SKM-1 (cell line): ENCODE measurements around the gene POU6F2.
"Not testable (repeated sequence)": the region's sequence is repeated elsewhere in the genome, so short reads cannot be mapped to it uniquely, and the experiment has no call there.

Experiments used
- DNase-seq: peaks from one replicate; lab custom pipeline; 2025; ENCODE audit not compliant: unreplicated experiment; lab: John Stamatoyannopoulos, UW

POU6F2 gene

DNA sequence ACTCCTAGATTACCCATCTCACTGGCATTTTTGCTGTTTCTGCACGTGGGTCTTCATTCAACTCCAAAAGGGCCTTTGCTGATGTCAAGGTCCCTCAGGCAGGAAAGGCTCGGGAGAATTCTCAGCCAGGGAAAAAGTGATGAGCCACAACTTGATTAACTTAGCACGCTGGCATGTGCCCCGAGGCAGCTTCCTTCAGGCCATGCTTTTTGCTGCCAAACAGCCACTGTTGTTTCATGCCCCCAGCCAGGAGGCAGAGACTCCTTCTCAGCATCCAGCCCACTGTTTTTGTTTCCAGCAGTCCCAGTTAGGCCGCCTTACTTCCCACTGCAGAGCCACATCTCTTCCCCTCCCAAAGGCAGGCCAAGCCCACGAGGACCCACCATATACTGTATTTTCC lies 322.0 kb downstream of the POU6F2 start:
- no peak for DNase-seq

- DNase-seq, result no peak
These were observed 322.6 kb downstream of the POU6F2 start for GRCh38 chr7:39300276-39300675.

GRCh38 chr7:39301543-39301942 lies 323.8 kb downstream of the POU6F2 start:
- no peak for DNase-seq

- DNase-seq, result no peak
These were observed 326.5 kb downstream of the POU6F2 start for GRCh38 chr7:39304178-39304577.

- DNase-seq, result no peak
These were observed 327.1 kb downstream of the POU6F2 start for GRCh38 chr7:39304668-39305405.

- DNase-seq, result no peak
These were observed 328.4 kb downstream of the POU6F2 start for GRCh38 chr7:39306016-39306570.

GRCh38 chr7:39310699-39311098 lies 333.0 kb downstream of the POU6F2 start:
- DNase-seq, result no peak

GRCh38 chr7:39312254-39312989 lies 334.7 kb downstream of the POU6F2 start:
- no peak for DNase-seq

DNA sequence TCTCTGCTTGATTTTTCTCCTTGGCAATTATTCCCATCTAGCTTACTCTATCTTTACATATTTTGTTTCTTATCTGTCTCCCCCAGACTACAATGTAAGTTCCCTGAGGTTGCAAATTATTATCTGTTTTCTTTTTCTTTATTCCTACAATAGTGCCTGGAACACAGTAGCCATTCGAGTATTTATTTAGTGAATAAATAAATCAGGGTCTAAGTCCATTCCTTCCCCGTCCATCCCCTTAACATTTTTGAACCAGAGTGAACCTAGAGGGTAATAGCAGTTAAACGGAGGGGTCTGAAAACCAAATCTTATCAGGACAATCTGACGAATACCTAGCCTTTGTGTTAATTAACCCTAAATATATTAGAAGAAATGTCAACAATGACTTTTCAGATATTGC lies 335.7 kb downstream of the POU6F2 start:
- no peak for DNase-seq

GRCh38 chr7:39313974-39314373 lies 336.3 kb downstream of the POU6F2 start:
- no peak for DNase-seq

DNA sequence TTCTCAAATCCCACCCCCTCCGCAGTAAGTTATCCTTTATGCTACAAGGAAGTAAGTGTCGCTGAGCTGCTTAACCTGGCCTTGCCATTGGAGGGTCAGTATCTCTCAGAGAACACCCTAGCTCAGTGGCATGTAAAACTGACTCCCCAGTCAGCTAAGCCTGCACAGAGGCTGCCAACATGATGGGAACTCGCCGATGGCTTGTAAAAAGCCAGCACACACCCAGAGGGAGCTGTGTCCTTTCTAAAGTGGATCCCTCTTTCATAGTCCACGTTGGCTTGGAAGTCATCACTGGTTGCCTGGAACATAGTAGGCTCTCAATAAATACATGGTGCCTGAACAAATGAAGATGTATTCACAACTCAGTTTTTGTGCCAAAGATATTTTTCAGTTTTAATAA lies 339.4 kb downstream of the POU6F2 start:
- no peak for DNase-seq

GRCh38 chr7:39317896-39318295 lies 340.2 kb downstream of the POU6F2 start:
- DNase-seq, result no peak

DNA sequence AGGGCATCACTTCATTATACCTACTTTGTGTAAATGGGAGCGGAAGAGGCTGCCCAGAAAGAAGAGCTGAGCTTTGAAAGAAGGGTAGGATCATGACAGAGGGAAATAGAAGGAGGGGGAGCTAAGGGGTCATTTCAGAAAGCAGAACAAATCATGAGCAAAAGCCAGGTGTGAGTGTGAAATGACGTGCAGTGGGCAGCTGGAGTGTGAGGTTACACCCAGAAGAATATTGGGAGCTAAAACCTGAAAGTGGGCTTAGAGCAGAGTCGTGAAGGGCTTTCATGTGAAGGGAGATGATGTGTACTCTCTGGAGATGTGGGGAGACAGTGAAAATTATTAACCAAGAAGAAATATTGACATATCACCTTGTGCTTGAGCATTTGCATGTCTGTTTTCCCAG lies 343.5 kb downstream of the POU6F2 start:
- DNase-seq, result no peak

DNA sequence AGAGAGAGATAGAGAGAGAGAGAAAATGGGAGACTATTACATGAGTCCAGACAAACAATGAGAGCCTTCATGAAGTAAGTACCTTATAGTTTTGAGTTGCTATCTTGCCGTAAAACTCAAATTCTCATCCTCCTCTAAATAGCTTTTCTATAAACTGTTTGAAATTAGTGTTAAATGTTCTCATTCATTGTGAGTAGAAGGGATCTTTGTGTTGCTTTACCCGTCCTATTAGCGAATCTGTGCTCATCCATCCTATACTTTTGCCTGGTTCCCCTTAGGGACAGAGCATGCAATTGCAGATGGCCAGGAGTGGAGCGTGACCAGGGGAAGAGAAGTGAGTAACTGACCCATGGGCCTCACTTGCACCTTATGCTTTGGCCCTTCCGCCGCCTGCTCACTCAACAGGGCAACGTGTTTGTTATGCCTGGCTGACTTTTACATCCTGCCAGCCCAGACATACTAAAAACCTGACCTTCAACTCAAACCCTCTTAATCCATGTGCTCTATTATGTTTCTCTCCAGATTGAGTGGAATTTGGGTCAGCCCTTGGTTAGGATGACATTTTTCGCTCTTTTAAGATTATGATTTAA lies 344.3 kb downstream of the POU6F2 start:
- DNase-seq, result no peak

DNA sequence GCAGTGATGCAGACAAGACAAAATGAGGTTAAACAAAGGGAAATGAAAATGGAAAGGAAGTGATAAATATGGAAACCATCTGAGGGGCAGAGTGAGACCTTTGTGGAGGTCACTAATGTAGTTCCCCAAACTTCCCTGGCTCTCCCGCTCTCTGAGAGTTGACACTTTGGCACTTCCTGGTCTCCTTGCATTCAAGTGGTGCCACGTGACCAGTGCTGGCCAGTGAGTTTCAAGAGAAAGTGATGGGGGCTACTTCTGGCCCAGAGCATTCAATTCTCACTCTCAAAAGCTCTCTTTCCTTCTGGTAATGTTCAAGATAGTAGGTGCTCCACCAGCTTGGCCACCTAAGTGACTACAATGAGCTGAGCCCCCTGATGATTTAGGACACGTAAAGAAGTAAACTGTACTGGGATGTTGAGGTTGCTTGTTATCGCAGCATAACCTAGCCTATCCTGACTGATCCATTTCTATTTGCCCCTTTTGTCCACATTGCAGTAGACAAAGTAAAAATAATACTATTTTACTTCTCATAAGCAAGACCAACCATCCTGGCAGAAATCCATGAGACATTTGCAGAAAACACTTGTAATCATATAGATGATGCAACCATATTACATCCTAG lies 346.5 kb downstream of the POU6F2 start:
- no peak for DNase-seq

DNA sequence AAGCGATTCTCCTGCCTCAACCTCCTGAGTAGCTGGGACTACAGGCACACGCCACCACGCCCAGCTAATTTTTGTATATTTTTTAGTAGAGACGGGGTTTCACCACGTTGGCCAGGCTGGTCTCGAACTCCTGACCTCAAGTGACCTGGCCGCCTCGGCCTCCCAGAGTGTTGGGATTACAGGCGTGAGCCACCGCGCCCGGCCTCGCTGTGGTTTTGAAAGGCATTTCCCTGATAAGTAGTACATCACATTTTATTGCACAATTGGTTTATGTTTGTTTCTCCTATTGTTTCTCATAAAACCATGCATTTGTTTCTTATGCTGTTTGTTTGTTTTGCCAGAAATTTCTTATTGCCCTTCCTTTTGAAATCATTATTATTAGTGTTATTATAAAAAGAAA lies 353.9 kb downstream of the POU6F2 start:
- DNase-seq, result not testable (repeated sequence)

GRCh38 chr7:39332142-39332541 lies 354.4 kb downstream of the POU6F2 start:
- DNase-seq, result no peak

- DNase-seq, result no peak
These were observed 356.0 kb downstream of the POU6F2 start for GRCh38 chr7:39333701-39334100.

- no peak for DNase-seq
These were observed 358.7 kb downstream of the POU6F2 start for GRCh38 chr7:39336442-39336841.

DNA sequence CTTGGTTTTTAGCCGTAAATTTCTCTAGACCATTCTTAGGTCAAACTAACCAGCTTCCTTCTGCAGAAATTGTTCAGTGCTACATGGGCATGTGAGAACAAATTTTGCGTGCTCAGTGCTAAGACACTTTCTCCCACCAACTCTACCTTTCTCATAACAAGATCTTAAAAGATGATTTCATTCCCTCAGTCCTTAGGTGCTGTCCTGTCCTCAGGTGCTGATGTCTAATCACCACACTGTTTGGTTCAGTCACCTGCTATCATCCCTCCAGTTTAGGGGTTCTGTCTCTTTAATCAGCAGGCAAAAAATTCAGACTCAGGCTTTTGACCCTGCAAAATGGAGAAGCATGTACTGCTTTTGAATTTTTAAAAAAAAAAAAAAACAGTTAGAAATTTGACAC lies 361.0 kb downstream of the POU6F2 start:
- no peak for DNase-seq

DNA sequence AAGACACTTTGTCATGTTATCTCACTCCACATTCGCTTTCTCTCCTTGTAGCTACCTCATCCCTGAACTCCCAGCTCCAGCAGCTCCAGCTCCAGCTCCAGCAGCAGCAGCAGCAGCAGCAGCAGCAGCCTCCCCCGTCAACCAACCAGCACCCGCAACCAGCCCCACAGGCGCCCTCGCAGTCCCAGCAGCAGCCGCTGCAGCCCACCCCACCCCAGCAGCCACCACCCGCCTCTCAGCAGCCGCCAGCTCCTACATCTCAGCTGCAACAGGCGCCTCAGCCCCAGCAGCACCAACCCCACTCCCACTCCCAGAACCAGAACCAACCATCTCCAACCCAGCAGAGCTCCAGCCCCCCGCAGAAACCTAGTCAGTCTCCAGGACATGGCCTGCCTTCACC lies 361.9 kb downstream of the POU6F2 start:
- DNase-seq, result no peak

- no peak for DNase-seq
These were observed 363.4 kb downstream of the POU6F2 start for GRCh38 chr7:39341083-39341482.
